ENCODE measurements around the gene CHD6.

DNA sequence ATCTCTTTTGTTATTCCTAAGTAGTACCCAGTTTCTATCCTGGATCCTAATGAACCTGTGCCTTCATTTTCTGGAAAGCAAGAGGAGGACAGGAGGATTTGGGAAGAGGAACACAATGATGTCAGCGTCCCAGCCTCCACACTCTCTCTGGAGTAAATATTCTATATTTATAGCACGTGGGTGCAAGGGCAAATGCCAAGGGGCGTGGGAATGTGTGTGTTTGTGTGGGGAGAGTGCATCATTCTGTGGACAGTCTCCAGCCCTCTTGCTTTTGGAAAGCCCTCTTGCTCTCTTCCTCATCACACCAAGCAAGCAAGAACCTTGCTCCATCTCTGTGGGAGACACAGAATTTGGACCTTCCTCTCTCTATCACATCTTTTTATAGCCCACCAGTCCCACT is 148.3 kb downstream of the CHD6 start:
- TF ChIP-seq YY1 (IDR thresholded peaks at IDR 0.05; ENCODE audit: insufficient read depth, insufficient read length) (no peak), ZNF274 (IDR thresholded peaks at IDR 0.05; ENCODE audit: low read depth, low read length) (no peak)

Data from NT2/D1 (cell line).